Activated CD4-positive, alpha-beta memory T cell treated with anti-CD3 and anti-CD28 coated beads, Interleukin-2, amount 10 ng/mL, durations not matched to agents 7 days and 5 days (primary cell): ENCODE results near the gene LRP3. TPM values are rescaled to one million over a fixed set of nuclear protein-coding genes. Genes with fewer than 3 reads are reported as not detected.

Experiments used
- CTCF ChIA-PET: fragments of 350-600 bp; sonication (Branson Sonifier 250); formaldehyde crosslinking; loops from one replicate; lab custom pipeline; 2021; ENCODE audit warnings: antibody characterized with exemption, inconsistent platforms; lab: Charles Lee
- POLR2A ChIA-PET: fragments of 350-600 bp; sonication (Branson Sonifier 250); formaldehyde crosslinking; loops from one replicate; lab custom pipeline; 2021; ENCODE audit warnings: antibody characterized with exemption; lab: Charles Lee
- DNase-seq: peaks from one replicate; pipeline ENCODE4 v3.0.0-alpha.2; 2020
- H3K27ac Mint-ChIP-seq: one replicate; pipeline ENCODE4 v1.8.0; 2021; ENCODE audit warnings: mild to moderate bottlenecking, mixed read lengths
- H3K27me3 Mint-ChIP-seq: one replicate; pipeline ENCODE4 v1.8.0; 2021; ENCODE audit warnings: mixed read lengths
- H3K36me3 Mint-ChIP-seq: one replicate; pipeline ENCODE4 v1.8.0; 2021; ENCODE audit warnings: low read depth, mixed read lengths
- H3K4me1 Mint-ChIP-seq: one replicate; pipeline ENCODE4 v1.8.0; 2021; ENCODE audit warnings: mixed read lengths
- H3K4me3 Mint-ChIP-seq: one replicate; pipeline ENCODE4 v1.8.0; 2021; ENCODE audit warnings: mild to moderate bottlenecking, mixed read lengths
- H3K9me3 Mint-ChIP-seq: one replicate; pipeline ENCODE4 v1.8.0; 2021; ENCODE audit warnings: mixed read lengths
- total RNA-seq, 2 experiments: library from RNA; stranded (reverse); gene quantifications; one replicate each; pipeline ENCODE4 v1.2.3, GENCODE V29; 2021

Gene LRP3
- total RNA-seq, 2 experiments from 2014 or later = not detected

DNA sequence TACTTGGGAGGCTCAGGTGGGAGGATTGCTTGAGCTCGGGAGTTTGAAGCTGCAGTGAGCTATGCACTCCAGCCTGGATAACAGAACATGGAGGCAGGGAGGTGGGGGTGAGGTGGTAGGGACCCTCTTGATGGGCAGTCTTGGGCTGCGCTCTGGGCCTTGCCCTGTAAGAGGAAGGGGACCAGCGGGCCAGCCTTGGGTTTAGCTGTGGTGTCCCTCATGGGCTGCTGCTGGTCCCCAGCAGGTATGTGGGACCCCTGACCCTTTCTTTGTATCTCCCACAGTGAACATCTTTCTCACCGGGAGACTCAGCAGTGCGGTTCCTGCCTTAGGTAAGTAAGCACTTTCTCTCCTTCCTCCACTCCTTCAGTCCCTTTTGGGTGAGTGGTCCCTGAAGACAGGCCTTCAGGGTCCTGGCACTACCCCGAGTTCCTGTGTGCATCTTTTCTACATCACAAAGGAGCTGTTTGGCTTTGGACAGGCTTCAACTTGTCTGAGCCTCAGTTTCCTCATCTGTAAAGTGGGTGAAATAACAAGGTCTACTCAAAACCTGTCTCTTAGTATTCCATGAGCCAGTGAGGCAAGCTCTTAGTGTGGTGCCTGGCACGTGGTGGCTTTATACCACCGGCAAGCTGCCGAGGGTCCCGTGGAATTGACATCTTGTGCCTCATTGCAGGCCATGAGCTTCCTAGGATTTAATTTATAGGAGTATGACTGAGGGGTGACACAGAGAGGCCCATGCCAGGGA, 2.5 kb downstream of the LRP3 start:
- Mint-ChIP-seq H3K4me1 (no peaks in the 10 kb centered on the region), H3K9me3 (no peaks in the 10 kb centered on the region), H3K27me3 (peaks cover 32% of the 10 kb centered on the region), H3K36me3 (no peaks in the 10 kb centered on the region), H3K4me3 (no peak overlapping the region), H3K27ac (no peak overlapping the region)
- ChIA-PET POLR2A (interaction anchor here (0.6 to 0.8 kb wide), 2 partner anchors 19 to 63 kb away, joined by 3 to 5 read pairs; no protein-coding TSS in a partner anchor), CTCF (interaction anchor here (2.0 kb wide), 1 partner anchor 39 kb away, joined by 6 read pairs; no protein-coding TSS in a partner anchor)
- DNase-seq = no peak

DNA sequence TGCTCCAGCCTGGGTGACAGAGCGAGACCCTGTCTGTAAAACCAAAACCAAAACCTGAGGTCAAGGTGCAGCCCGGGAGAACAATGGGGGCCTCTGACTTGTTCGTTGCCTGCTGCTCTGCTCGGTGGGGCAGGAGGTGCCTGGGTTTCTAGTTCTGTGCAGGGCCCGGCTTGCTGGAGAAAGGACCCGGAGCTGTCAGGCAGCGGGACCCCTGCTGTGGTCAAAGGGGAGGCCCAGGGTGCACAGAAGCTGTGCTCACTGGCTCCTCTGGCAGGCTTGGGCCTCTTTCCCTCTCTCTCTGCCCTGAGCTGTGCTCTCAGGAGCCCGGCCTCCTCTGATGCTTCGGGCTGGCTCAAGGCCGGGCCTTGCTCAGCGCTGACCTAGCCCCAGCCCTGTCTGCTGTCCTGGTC, 3.5 kb downstream of the LRP3 start:
- DNase-seq = no peak
- H3K4me3 Mint-ChIP-seq = no peak overlapping the region
- H3K36me3 Mint-ChIP-seq = no peaks in the 10 kb centered on the region
- H3K27ac Mint-ChIP-seq = no peak overlapping the region
- H3K4me1 Mint-ChIP-seq = no peaks in the 10 kb centered on the region
- H3K27me3 Mint-ChIP-seq = peaks cover 23% of the 10 kb centered on the region
- ChIA-PET POLR2A (no interaction called here), CTCF (interaction anchor here (2.0 kb wide), 1 partner anchor 38 kb away, joined by 6 read pairs; no protein-coding TSS in a partner anchor)
- no peaks in the 10 kb centered on the region for H3K9me3 Mint-ChIP-seq

DNA sequence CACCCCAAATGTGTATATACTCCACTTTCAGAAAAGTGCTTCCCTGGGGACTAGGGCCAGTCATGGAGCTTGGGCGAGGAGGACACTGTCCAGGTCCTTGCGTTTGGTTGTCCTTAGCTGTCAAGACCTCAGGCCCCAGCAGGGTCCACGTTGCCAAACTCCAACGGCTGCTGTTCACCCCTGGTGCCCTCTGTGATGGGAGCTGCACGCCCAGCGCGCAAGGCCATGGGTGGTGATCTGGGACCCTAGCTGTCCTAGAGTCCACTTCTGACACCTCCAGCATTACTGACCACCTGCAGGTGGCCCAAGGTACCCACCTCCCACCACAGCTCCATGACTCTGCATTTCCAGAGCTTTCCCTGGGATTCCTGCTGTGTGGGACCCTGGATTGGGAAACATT, 4.0 kb downstream of the LRP3 start:
- H3K9me3 Mint-ChIP-seq = peaks cover 4% of the 10 kb centered on the region
- no peak overlapping the region for H3K27ac Mint-ChIP-seq
- peaks cover 18% of the 10 kb centered on the region for H3K27me3 Mint-ChIP-seq
- H3K36me3 Mint-ChIP-seq = no peaks in the 10 kb centered on the region
- H3K4me3 Mint-ChIP-seq = no peak overlapping the region
- no peak for DNase-seq
- ChIA-PET POLR2A (interaction anchor here (0.9 kb wide), 1 partner anchor 21 kb away, joined by 3 read pairs; no protein-coding TSS in a partner anchor), CTCF (interaction anchor here (1.6 to 2.0 kb wide), 2 partner anchors 14 to 38 kb away, joined by 5 to 6 read pairs; no protein-coding TSS in a partner anchor)
- no peaks in the 10 kb centered on the region for H3K4me1 Mint-ChIP-seq

DNA sequence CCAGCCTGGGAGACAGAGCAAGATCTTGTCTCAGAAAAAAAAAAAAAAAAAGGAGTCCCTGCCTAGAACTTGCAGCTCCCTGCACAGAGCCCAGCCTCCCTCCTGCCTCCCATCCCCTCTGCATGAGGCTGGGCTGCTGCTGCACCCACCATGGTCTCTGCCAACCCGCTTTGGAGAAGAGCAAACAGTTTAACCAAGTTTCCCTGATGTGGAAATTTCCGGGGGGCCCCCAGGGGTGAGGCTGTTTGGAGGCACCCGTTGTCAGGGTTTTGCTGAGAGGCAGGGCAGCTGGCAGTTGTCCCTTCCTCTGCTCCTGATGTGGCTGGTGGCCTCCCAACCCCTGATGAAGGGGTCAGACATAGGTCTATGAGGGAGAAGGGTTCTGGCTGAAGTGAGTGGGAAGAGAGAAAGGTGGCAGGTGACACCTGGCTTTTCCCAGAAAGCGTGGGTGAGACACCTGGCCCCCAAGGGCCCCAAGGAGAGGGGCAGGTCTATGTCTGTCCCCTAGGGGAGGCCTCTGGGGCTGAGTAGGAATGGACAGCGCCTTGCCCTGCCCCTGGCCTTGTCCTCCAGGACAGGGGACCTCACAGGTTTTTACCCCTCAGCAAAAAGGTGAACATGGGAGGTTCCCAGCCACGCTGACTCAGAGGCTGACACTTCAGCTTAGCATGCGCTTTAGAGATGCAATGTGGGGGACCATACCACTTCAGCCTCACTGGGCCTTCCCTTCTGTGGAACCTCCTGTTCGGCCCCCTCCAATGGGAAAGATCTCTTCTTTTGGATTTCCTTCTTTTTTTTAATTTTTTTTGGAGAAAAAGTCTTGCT, 5.5 kb downstream of the LRP3 start:
- Mint-ChIP-seq H3K36me3 (no peaks in the 10 kb centered on the region), H3K4me1 (no peaks in the 10 kb centered on the region), H3K9me3 (peaks cover 4% of the 10 kb centered on the region), H3K27me3 (peaks cover 11% of the 10 kb centered on the region), H3K4me3 (no peak overlapping the region), H3K27ac (no peak overlapping the region)
- CTCF ChIA-PET = interaction anchor here (0.6 to 1.6 kb wide), 3 partner anchors 15 to 23 kb away, joined by 3 to 5 read pairs (median 3); no protein-coding TSS in a partner anchor
- POLR2A ChIA-PET = no interaction called here
- no peak for DNase-seq

DNA sequence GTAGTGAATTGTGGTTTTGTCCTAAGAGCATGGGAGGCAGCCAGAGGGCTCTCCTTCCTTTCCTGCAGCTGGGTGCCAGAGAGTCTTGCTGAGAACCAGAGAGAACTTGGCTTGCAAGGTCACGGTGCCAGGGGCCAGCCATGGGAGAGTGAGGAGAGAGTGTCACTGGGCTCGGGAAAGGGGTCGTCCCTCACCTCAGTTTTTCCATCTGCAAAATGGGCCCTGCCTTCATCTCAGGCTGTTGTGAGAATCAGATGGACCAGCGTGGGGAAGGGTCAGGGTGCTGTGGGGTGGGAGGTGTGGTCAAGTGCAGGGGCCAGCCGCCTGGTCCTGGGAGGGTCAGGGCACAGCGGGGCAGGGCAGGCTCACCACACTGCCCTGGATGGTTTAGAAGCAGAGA, 7.3 kb downstream of the LRP3 start:
- peaks cover 4% of the 10 kb centered on the region for H3K9me3 Mint-ChIP-seq
- peaks cover 4% of the 10 kb centered on the region for H3K27me3 Mint-ChIP-seq
- H3K36me3 Mint-ChIP-seq = no peaks in the 10 kb centered on the region
- H3K4me3 Mint-ChIP-seq = no peak overlapping the region
- no peak overlapping the region for H3K27ac Mint-ChIP-seq
- H3K4me1 Mint-ChIP-seq = no peaks in the 10 kb centered on the region
- POLR2A ChIA-PET = no interaction called here
- DNase-seq = no peak
- CTCF ChIA-PET = no interaction called here

DNA sequence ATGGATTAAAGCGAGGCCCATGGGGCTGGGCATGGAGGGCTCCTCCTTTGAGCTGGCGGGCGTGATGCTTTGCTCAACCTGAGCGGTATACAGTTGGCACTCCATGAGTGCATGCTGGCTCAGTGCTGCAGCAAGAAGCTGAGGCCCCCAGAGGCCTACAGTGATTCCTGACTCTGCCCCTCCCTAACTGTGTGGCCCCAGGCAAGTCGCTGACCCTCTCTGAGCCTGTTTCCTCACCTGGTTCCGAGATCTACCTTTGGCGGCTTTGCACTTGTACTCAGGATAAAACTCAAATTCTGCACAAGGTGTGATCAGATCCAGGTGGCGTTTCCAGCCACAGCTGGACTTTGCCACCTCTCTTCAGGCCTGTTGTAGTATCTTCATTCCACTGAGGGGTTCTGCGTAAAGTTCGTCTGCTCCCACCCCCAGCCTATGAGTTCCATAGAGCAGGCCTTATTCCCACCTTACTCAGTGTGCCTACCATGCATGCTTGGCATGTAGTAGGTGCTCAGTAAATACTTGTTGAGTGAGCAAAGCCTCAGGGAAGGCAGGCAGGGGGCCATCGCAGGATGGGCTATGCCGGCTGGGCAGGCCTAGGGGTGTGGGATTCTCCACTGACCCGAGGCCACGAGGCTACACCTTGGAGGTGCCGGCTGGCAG, 7.9 kb downstream of the LRP3 start:
- DNase-seq = no peak
- H3K9me3 Mint-ChIP-seq = peaks cover 4% of the 10 kb centered on the region
- no peaks in the 10 kb centered on the region for H3K4me1 Mint-ChIP-seq
- POLR2A ChIA-PET = no interaction called here
- CTCF ChIA-PET = no interaction called here
- H3K27ac Mint-ChIP-seq = no peak overlapping the region
- H3K4me3 Mint-ChIP-seq = no peak overlapping the region
- peaks cover under 1% of the 10 kb centered on the region for H3K27me3 Mint-ChIP-seq
- H3K36me3 Mint-ChIP-seq = no peaks in the 10 kb centered on the region

DNA sequence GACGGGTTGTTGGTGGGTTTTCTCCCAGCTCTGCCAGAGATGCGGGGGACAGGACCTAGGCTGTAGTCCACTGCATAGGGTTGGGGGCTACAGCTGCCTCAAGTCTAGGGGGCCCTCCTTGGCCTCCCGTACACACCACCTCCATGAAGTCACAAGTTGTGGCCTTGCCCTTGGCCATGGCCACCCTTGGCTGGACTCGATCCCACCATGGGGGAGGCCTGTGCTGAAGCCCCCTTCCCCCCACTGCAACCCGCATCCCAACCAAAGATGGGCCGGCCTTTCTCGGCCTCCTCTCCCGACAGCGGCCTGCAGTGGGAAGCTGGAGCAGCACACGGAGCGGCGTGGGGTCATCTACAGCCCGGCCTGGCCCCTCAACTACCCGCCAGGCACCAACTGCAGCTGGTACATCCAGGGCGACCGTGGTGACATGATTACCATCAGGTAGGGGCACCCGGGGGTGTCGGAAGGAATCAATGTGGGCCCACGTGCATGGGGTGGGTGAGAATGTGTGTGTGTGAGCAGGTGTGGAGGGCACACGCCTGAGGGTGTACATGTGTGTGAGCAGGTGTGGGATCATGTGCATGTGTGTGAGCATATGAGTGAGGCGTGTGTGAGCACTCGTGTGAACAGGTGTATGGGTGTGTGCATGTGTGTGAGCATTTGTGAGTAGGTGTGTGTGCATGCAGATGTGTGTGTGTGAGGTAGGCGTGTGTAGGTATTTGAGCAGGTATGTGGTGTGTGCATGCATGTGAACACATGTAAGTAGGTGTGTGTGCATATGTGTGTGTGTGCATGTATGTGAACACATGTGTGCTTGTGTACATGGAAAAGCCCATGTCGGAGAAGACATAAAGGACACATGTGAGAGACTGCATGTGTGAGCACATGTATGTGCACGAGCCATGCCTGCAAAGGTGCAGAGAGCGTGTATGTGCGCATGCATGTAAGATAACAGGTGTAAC, 8.7 kb downstream of the LRP3 start:
- H3K9me3 Mint-ChIP-seq = peaks cover 4% of the 10 kb centered on the region
- POLR2A ChIA-PET = no interaction called here
- H3K36me3 Mint-ChIP-seq = no peaks in the 10 kb centered on the region
- no peak overlapping the region for H3K4me3 Mint-ChIP-seq
- H3K27me3 Mint-ChIP-seq = no peaks in the 10 kb centered on the region
- H3K4me1 Mint-ChIP-seq = no peaks in the 10 kb centered on the region
- CTCF ChIA-PET = no interaction called here
- no peak overlapping the region for H3K27ac Mint-ChIP-seq
- no peak for DNase-seq

DNA sequence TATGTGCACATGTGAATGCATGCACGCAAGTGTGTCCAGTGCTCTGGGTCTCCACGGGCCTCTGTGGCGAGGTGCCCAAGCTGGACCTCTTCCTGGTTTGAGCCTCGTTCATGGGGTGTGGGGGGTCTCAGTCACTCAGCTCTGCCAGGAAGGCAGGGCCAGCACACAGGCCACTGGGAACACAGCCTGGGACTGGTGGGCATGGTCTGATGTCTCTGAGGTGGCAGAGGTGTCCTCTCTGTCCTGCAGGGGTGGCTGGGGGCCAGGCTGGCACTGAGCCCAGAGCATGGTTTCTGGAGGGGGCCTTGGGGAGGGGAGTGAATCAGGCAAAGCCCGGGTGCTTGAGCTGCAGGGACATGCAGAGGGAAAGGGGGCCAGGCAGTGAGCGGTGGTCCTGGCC, 9.4 kb downstream of the LRP3 start:
- Mint-ChIP-seq H3K4me1 (no peaks in the 10 kb centered on the region), H3K27ac (no peak overlapping the region), H3K4me3 (no peak overlapping the region), H3K9me3 (peaks cover 4% of the 10 kb centered on the region), H3K27me3 (no peaks in the 10 kb centered on the region), H3K36me3 (no peaks in the 10 kb centered on the region)
- ChIA-PET CTCF (no interaction called here), POLR2A (no interaction called here)
- DNase-seq = no peak

DNA sequence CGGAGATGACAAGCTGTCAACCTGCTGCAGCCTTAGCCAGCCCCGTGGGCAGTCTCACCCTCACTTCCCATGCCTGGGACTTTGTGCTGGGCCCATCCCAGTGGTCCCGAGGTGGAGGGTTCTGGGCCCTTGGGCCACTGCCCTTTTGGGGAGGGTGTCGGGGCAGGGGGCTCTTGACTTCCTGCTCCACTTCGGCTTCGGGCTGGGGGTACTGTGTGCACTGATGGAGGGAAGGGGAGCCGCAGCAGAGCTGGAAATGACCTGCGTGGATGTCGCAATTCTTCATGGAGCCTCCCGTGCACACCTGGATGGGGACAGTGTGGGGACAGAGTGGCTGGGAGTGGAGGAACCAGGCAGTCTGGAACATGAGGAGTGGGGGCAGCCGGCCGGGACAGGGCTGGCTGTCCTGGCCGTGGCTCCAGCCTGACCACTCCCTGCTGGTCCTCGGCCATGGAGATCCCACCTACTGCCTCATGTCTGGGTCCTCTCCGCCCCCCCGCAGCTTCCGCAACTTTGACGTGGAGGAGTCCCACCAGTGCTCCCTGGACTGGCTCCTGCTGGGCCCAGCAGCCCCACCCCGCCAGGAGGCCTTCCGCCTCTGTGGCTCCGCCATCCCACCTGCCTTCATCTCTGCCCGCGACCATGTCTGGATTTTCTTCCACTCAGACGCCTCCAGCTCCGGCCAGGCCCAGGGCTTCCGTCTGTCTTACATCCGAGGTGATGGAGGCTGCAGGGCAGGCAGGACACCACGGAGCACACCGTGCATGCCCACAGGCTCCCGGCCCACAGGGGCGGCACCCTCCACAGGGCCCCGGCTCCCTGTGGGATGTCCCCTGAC, 10.2 kb downstream of the LRP3 start:
- Mint-ChIP-seq H3K27me3 (no peaks in the 10 kb centered on the region), H3K4me1 (no peaks in the 10 kb centered on the region), H3K4me3 (no peak overlapping the region), H3K27ac (no peak overlapping the region), H3K36me3 (no peaks in the 10 kb centered on the region), H3K9me3 (peaks cover 4% of the 10 kb centered on the region)
- no peak for DNase-seq
- ChIA-PET CTCF (no interaction called here), POLR2A (no interaction called here)

DNA sequence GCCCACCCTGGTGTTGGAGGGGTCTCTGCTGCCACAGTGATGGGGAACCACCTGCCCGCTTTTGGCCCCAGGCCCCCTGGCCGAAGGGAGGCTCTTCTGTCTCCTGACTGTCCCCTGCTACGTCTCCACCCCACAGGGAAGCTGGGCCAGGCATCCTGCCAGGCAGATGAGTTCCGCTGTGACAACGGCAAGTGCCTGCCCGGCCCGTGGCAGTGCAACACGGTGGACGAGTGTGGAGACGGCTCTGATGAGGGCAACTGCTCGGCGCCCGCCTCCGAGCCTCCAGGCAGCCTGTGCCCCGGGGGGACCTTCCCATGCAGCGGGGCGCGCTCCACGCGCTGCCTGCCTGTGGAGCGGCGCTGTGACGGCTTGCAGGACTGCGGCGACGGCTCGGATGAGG, 11.0 kb downstream of the LRP3 start:
- no peaks in the 10 kb centered on the region for H3K27me3 Mint-ChIP-seq
- POLR2A ChIA-PET = no interaction called here
- no peak for DNase-seq
- no peak overlapping the region for H3K27ac Mint-ChIP-seq
- no peak overlapping the region for H3K4me3 Mint-ChIP-seq
- H3K36me3 Mint-ChIP-seq = no peaks in the 10 kb centered on the region
- CTCF ChIA-PET = no interaction called here
- H3K9me3 Mint-ChIP-seq = peaks cover 4% of the 10 kb centered on the region
- no peaks in the 10 kb centered on the region for H3K4me1 Mint-ChIP-seq

DNA sequence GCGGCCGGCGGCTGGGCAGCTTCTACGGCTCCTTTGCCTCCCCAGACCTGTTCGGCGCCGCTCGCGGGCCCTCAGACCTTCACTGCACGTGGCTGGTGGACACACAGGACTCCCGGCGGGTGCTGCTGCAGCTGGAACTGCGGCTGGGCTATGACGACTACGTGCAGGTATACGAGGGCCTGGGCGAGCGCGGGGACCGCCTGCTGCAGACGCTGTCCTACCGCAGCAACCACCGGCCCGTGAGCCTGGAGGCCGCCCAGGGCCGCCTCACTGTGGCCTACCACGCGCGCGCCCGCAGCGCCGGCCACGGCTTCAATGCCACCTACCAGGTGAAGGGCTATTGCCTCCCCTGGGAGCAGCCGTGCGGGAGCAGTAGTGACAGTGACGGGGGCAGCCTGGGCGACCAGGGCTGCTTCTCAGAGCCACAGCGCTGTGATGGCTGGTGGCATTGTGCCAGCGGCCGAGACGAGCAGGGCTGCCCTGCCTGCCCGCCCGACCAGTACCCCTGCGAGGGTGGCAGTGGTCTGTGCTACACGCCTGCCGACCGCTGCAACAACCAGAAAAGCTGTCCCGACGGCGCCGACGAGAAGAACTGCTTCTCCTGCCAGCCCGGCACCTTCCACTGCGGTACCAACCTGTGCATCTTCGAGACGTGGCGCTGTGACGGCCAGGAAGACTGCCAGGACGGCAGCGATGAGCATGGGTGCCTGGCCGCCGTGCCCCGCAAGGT, 11.6 kb downstream of the LRP3 start:
- ChIA-PET CTCF (no interaction called here), POLR2A (no interaction called here)
- Mint-ChIP-seq H3K36me3 (no peaks in the 10 kb centered on the region), H3K9me3 (peaks cover 4% of the 10 kb centered on the region), H3K27me3 (no peaks in the 10 kb centered on the region), H3K4me1 (no peaks in the 10 kb centered on the region), H3K4me3 (no peak overlapping the region), H3K27ac (no peak overlapping the region)
- no peak for DNase-seq
